GM15510 (cell line): ENCODE data around the gene SMARCAD1.

Source experiments
- POLR2A ChIP-seq: IDR thresholded peaks from 3 replicates; pipeline ENCODE4 v1.6.1; 2011; ENCODE audit warnings: borderline replicate concordance; ENCODE audit not compliant: insufficient read length; ENCODE audit errors: extremely low read depth

Gene SMARCAD1

GRCh38 chr4:94305466-94306225 is 98.0 kb downstream of the SMARCAD1 start:
- no peak for TF ChIP-seq POLR2A

GRCh38 chr4:94306713-94307112 is 99.0 kb downstream of the SMARCAD1 start:
- TF ChIP-seq POLR2A = no peak

GRCh38 chr4:94307231-94307871 is 99.7 kb downstream of the SMARCAD1 start:
- no peak for TF ChIP-seq POLR2A

- no peak for TF ChIP-seq POLR2A
Observed at GRCh38 chr4:94325835-94326234, 118.2 kb downstream of the SMARCAD1 start.

- TF ChIP-seq POLR2A = no peak
Observed at GRCh38 chr4:94329933-94330332, 122.3 kb downstream of the SMARCAD1 start.

GRCh38 chr4:94332983-94333590 is 125.4 kb downstream of the SMARCAD1 start:
- no peak for TF ChIP-seq POLR2A

GRCh38 chr4:94333866-94334265 is 126.2 kb downstream of the SMARCAD1 start:
- no peak for TF ChIP-seq POLR2A

GRCh38 chr4:94334476-94334875 is 126.8 kb downstream of the SMARCAD1 start:
- no peak for TF ChIP-seq POLR2A

- no peak for TF ChIP-seq POLR2A
Observed at GRCh38 chr4:94334962-94335361, 127.3 kb downstream of the SMARCAD1 start.

- TF ChIP-seq POLR2A = no peak
Observed at GRCh38 chr4:94336303-94336702, 128.6 kb downstream of the SMARCAD1 start.

- no peak for TF ChIP-seq POLR2A
Observed at GRCh38 chr4:94338681-94339351, 131.2 kb downstream of the SMARCAD1 start.

GRCh38 chr4:94339779-94340178 is 132.1 kb downstream of the SMARCAD1 start:
- TF ChIP-seq POLR2A = no peak
